Suppressor macrophage treated with lipopolysaccharide for 4 hours (primary cell): ENCODE results near the gene LRRN3.

Source experiments
- DNase-seq: peaks from one replicate; pipeline ENCODE4 v3.0.0-alpha.2; 2020

Gene LRRN3

DNA sequence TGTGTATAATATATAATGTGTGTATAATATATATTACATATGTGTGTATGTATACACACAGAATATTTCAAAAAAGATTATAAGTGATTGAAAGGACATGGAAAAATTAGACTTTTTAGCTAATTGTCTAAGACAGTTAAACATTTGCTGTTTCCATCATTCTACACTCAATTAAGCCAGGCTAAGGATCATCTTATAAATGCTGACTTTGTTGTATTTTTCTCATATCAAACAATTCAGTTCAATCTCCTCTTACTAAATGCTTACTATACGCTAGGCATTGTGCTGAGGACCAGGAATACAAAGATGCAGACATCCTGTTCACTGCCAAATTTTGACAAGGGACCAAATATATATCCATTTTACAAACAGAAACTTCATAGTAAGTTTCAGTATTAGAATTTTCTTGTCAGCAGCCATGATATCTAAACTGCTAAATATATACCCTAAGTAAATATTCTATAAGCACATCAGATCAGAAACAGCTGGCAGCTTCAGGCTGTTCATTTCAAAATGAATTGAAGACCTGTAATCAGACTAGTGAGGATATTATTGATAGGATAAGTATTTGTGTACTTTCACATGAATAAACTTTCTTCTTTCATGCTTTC, 10.3 kb upstream of the LRRN3 start:
- no peak for DNase-seq

DNA sequence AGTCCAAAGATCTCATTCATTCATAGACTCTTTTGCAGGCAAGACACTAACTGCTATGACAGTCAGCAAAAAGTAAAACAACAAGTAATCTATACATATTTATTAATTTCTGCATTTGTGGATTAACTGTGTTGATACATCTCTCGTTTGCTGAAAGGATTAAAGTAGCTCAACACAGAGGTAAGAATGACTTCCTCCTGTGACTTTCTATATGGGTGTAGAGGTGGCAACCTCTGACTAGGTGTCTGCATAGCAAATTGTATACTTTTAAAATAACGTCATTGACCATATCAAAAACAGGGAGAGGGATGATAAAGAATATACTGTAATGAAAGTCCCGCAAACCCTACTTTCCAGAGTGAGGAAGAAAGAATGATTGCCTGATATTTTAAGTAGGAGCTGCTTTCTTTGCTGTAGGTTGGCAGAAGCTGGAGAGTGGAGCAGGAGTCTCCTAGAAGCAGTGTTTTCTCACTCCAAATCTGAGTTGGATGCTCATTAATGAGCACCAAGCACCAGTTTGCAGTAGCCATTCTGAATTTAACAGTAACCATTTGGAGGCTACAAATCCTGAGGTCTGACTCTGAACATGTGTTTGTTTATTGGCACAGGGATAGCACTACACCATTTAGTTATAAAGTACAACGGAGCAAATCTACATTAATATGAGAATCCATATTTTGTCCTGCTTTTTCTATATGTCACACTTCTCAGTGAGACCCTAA, 9.2 kb upstream of the LRRN3 start:
- no peak for DNase-seq

DNA sequence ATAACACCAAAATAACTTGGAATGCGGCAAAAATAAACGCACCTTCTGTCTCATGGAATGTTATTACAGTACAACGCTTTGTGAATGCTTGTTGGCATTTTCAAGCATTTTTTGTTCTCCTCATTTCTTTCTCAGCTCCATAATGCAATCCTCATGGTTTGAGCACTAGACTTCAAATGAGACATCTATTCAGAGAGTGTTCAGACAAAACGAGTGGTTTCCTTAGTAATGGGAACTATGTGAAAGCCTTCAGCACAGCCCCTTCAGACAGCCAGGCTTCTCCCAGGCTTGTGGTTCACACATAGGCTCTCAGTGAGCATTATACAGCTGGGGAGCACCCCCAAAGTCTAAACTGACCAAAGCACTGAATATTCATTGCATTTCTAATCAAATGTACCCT, 8.6 kb upstream of the LRRN3 start:
- no peak for DNase-seq

DNA sequence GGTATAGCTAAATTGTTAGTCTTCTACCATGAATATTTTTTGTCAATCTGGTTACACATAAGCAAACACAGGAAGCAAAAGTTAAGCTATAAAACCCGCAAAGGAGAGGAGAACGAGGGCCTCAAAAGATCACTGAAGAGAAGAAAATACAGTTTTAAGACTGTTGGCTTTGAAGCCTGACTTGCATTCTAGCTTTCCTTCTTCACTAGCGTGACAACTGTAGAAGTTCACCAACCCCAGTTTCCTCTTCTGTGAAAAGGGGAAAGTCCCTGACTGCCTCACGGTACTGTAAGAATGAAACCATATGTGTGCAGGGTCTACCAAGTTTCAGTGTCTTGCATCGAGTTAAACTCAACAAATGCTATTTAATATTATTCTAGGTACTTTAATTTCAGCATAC, 7.5 kb upstream of the LRRN3 start:
- peak; percentile 90 for DNase-seq

DNA sequence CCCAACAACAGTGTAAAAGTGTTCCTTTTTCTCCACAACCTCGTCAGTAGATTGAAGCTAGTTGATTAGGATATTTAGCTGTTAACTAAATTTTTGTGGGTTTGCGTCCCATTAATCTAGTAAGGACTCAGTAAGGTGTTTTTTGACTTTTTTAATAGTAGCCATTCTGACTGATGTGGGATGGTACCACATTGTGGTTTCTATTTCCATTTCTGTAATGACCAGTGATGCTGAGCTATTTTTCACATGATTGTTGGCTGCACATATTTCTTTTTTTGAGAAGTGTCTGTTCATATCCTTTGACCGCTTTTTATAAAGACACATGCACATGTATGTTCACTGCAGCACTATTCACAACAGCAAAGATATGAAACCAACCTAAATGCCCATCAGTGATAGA, 5.6 kb upstream of the LRRN3 start:
- DNase-seq, result no peak

DNA sequence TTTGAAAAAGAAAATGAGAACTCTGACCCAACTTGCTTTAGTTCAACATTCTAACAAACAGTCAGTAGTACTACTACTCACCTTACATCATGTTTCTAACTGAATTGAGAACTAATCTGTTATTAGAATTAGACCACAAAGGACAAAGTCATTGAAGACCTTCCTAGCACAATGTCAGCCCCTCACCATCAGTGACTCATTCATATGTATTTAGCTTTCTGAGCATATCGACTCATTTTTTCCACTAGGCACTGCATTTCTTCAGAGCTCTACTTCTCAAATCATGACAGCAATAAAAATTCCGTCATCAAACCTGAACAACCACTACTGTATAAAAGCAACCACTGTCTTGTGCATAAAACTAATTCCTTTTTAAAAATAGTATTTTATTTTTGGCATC, 4.4 kb upstream of the LRRN3 start:
- peak; percentile 41 for DNase-seq

DNA sequence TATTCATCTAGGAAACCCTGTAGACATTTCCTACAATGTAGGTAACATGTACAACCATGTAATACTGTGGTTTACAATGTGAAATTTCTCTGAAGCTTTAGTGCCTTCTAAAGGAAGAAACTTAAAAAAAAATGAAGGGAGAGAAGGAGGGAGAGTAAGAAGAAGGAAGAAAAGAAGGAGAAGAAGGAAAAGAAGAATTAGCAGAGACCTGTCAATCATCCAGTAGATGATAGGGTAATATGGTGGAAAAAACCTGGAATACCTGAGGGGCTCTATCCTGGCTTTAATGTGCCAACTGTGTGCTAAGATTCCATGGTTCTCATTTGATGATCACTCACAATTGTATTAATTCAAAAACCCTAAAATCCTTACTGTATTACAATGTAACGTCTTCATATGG, 2.6 kb upstream of the LRRN3 start:
- no peak for DNase-seq

DNA sequence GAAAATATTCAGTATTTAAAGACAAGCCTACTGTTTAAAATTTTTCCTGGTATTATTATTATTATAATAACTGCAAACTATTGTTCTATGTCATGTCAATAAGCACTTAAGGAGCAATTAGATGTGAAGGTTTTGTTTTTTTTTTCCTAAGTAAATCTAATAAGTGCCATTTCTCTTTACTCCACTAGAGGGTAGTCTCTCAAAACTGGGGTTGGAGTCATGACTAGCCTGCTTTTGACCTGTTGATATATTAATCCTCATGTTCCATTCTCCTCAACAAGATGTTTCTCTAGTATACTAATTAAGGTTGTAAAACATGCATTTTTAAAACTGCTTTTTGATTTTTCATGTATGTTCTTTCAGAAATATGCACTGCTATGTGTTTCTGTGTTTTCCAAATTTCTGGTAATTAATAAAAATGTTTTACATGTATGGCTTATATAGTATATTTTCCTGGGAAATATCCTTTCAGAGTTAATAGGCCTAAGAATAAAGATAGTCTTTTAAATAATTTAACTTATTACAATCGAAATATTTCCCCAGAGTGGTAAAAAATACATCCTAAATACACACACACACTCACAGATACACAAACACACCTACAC, 1.0 kb upstream of the LRRN3 start:
- peak; percentile 68 for DNase-seq

DNA sequence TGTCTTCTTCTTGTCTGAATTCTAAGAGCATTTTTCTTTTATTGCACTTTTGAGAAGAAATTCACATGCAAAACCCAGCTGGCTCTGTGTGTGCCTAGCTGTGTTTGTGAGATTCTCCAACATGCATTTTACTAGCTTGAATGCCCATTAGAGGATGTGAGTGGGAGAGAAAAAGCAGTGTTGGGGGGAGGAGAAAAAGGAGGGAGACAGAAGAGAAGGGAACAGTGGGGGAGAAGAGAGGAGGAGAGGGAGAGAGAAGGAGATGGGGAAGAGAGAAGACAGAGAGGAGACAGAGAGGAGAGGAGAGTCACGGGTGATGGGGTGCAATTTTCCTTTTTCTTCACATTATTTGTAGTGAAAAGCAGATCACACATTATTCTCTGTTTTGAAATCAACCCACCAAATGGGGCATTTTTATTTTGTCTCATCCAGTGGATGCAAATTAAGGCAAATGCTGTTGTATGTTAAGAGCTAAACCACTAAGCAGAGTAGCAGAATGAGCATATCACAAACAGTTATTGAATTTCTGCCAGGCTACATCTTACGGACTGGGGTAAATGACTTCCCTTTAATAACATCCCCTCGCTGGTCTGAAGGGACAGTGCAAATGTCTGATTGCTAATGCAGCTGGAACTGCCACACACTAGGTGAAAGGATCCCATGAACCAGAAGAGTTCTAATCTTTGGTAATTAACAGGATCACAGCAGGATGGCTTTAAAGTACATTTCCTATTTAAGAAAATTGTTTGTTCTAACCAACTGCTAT, 849 bp downstream of the LRRN3 start:
- no peak for DNase-seq

DNA sequence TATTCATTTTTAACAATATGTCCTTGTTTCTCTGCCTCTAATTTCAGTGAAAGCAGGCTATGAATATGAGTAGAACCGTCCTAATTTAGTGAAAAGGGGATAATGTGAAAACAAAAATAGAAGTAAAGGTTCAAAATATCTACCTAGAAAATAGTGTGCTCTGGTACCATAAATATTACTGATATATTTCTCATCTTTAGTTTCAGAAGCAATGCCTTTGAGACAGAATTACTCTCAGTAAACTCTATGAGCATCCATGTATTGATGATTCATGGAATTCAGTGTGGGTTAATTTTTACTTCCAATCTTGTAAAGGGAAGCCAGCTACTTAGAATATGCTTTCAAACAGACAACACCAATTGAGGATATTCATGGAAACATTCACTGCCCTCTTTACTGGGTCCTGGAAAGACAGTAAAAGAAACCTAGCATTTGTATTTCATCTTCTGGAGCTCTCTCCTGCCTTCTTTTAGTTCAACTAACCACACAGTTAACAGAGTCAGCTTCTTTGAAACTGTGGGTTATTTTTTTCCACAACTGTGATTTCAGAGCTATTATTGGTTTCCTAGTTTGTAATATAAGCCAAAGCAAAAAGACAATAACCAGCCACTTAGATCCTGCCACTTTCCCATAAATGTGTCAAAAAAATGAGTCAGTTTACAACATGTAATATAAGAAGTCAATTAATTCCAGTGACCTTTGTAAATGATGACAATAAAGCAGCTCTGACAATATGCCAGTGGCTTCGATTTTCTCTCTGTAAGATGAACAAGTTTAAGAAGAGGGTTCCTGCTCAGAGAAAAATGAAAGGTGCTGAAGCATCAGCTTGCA, 1.7 kb downstream of the LRRN3 start:
- no peak for DNase-seq

DNA sequence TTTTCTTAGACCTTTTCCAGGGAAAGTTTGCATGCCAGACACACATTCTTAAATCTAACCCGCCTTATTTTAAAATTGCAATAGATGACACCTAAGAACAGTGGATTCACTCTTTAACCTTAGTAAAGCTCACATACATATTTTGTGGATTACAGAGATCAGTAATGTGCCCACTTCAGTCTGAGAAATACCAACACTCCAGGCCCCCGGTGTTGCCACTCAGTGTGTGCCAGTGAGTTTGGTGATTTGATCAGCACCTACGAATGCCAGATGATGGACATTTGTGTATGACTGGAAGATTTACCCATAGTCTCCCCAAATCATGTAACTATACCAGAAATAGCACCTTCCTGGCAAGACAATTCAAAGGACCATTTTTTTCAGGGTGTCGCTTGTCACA, 2.6 kb downstream of the LRRN3 start:
- DNase-seq, result no peak

DNA sequence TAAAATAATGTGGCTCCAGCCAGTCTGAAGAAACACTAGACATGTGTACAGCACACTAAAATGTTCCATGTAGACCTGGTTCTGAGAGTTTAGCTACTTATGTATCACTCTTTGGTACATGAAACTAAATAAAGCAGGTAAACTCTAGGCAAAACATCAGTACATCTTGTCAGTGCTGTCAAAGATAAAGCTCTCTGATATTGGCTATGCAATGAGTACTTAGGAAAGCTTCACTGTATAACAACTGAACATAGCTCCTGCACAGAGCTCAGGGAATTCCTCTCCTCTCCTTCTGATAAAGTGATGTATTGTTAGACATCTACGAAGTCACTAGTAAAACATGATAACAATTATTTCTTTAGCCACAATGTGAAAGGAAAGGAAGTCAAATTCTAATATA, 3.5 kb downstream of the LRRN3 start:
- DNase-seq, result no peak

DNA sequence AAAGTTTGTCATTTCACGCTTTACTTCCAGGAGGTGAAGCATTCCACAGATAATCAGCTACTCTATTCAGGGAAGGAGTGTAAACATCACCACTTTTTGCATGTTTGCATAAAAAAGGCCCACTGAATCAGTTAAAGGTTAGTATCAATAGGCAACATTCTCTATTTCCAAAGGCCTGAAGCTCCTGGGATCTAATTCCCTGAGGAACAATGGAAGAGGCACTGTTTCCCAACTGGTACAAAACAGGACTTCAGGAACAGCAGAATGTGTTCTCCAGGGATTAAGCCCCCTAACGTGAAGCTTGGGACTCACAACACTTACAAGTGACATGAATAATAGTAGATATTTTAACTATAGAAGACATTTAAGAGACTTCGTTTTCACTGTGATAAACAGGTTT, 6.1 kb downstream of the LRRN3 start:
- no peak for DNase-seq

DNA sequence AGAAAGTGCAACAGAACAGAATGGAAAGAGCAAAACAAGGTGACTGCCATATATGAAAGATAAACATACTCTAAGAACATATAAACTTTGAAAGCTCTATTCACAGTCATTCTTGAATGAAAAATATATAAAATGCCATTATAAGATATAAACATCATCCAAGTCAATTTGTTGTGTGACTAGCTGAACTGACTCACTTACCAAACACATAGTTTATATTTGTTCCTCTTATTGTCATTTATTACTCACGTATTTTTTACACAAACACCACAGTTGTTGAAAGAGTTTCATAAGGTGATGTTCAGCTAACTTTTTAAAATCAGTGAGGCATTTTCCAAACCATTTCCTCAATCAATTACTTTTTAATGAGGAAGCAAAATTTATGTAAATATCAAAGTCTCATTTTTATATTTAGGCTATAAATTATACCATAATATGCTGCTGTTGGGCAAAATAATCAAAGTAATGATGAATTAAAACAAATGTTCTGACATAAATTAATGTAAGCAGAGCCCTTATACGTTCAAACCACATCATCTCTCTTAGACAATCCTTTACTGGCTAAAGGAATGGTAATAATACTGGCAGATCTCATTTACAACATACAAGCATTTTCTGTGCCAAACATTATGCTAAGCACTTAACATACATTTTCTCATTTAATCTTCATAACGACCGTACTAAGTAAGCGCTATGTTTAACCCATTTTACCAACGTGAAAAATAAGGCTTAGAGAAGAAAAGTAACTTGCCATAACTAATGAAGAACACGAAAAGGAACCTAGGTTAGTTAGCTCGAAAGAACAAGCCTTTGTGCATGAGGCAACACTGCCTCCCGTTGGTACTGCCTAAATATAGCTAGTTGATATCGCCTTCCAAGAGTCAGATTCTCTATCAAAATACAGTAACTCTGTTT, 7.3 kb downstream of the LRRN3 start:
- peak; percentile 56 for DNase-seq

DNA sequence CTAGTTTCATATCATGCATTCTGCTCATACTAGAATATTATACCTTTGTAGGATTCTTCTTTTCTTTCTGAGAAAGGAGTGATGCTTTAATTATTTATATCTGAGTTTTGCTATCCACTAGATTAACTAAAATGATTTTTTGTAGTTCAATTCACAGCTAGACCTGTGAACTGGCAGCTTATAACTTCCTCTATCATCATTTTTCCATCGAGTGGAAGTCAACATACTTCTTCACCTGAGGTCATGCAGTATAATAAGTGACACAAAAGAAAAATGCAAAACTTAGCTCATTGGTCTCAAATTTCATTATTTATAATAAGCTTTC, 8.0 kb downstream of the LRRN3 start:
- no peak for DNase-seq

DNA sequence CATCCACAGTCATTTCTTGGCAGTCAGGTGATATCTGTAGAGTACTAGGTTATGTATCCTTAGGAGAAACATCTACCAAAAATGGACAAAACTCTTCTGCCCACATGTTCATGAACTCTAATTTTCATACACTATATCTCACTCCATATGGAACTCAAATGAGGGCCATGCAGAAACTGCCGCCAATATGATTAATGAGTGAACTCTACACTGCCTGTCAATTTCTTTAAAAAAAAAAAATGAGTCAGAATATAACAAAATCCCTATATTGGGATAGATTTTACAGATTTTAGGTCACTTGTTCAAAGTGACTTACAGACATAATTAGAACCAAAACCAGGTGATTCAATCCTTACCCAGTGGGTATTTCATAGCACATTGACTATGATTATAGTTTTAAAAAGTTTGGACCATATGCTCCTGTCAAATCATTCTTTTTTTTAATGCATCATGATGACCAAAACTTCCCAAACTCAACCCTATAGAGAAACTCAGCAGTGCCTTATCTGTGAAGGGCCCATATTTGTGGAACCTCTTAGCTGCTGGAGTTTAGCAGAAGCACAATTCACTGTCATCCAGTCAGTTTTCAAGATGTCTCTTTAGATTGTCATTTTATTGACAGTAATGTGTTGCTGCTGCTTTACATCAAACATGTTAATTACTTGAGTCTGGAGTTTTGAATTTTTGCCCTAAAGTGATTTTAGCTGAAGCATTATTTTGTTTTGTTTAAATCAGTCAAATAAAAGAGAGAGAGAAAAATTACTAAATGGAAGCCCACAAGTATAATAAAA, 11.1 kb downstream of the LRRN3 start:
- no peak for DNase-seq

DNA sequence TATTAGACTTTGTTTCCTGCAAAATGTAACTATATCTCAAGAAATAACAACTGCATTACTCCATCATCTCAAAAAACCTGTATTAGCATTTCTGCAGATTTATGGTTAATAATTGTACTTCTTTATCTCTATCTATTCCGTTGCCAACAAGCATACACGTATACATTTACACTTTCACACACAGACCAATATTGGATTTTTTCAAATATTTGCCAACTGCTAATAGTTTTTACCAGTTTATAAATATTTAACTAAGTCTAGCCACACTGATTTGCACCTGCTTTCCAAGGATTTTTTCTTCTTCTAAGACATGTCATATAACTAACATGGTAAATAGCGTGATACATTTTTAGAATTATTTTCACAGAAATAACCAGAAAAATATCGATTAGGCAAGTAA, 12.2 kb downstream of the LRRN3 start:
- no peak for DNase-seq

DNA sequence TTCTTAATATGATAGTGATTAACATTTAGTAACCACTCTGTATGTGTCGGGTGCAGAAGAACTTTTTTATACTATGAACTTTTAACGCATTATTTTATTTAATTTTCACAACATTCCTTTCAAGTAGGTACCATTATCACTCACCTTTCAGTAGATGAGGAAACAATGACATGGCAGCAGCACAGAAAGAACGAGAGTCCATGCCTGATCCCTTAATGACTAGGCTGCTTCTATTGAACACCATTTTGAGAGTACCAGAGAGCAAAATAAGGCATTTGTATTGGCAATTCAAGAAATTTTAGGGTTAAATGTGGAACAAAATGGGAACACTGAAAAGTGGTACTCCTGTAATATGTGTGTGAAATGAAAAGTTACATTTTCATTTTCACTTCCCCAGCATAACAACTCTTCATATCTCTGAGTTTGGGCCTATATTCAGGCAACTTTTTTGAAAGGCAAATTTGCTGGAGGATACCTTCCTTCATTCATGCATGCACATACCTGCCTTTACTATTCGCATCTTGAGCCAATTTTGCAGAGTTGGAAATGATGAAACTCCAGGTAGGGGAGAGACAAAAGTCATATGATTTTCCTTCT, 12.8 kb downstream of the LRRN3 start:
- peak; percentile 21 for DNase-seq

DNA sequence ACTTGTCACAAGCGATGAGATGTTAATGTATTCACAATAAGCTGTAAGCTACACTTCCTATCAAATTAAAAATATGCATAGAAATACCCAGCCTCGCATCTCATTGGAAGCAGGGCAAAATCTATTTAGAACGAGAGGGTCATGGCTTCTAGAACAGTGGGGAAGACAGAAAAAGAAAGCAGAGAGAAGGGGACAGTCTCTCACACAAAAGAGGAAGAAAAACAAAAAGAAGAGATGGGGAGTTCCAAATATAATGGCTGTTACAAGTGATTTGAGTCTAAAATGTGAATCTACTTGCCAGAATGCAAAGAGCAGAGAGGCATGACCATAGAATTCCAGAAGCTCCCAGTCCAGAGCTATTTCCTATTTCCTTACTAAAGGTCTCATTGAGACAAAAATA, 13.8 kb downstream of the LRRN3 start:
- peak; percentile 27 for DNase-seq

DNA sequence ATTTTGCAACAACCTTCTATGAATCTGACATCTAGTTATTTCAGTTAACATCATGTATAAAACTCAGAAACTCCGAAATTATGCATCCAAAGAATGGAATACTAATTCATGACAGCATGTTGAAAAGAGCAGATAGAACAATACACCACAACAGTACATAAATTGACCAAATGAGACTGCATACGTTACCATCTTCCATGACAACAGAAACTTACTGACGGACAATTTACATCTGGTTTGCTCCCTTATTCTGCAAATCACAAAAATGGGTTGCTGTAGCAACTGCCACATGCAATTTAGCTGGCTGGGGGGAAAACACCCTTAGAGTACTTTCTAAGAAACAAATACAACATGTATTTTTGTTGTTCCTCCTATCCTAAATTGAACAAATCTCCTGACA, 14.3 kb downstream of the LRRN3 start:
- DNase-seq, result no peak

DNA sequence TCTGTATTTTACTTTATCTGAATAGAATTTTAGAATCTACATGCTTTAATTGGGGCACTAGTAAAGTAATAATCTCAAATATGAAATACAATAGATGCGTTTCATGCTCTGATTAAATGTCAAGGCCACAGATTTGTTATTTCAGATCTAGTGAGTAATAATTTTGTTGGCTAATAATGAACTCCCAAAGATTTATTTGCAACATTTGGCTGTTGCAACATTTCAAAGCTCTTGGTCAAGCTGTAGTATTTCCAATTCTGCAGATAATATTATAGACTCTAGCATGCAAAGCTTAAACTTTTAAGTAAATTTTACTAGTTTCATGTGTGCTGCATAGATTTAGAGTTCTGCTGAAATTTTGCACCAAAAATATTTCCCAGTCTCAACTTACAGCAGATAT, 16.7 kb downstream of the LRRN3 start:
- DNase-seq, result peak; percentile 42
